Glutamatergic neuron (in vitro differentiated cells): ENCODE results near the gene CBY1. TPM values are rescaled to one million over a fixed set of nuclear protein-coding genes. Genes with fewer than 3 reads are reported as not detected.

Source experiments
- DNase-seq: peaks from one replicate; pipeline ENCODE4 v3.0.0; 2022
- H3K27ac Mint-ChIP-seq: one replicate; pipeline ENCODE4 v1.8.0; 2020; ENCODE audit warnings: mild to moderate bottlenecking, mixed read lengths, inconsistent platforms; ENCODE audit not compliant: unreplicated experiment
- H3K27me3 Mint-ChIP-seq: one replicate; pipeline ENCODE4 v1.8.0; 2020; ENCODE audit warnings: mild to moderate bottlenecking, moderate library complexity, mixed read lengths, inconsistent platforms; ENCODE audit not compliant: unreplicated experiment
- H3K36me3 Mint-ChIP-seq: one replicate; pipeline ENCODE4 v1.8.0; 2020; ENCODE audit warnings: mild to moderate bottlenecking, mixed read lengths, inconsistent platforms; ENCODE audit not compliant: unreplicated experiment
- H3K4me1 Mint-ChIP-seq: one replicate; pipeline ENCODE4 v1.8.0; 2020; ENCODE audit warnings: mild to moderate bottlenecking, low read depth, mixed read lengths, inconsistent platforms; ENCODE audit not compliant: unreplicated experiment
- H3K4me3 Mint-ChIP-seq: one replicate; pipeline ENCODE4 v1.8.0; 2020; ENCODE audit warnings: mild to moderate bottlenecking, mixed read lengths, inconsistent platforms; ENCODE audit not compliant: unreplicated experiment
- H3K9me3 Mint-ChIP-seq: one replicate; pipeline ENCODE4 v1.8.0; 2020; ENCODE audit warnings: mild to moderate bottlenecking, moderate library complexity, mixed read lengths, inconsistent platforms; ENCODE audit not compliant: unreplicated experiment
- CTCF ChIP-seq: fragments of 200-600 bp; sonication (generic); IDR thresholded peaks from one replicate; pipeline ENCODE4 v1.5.0; 2021; ENCODE audit not compliant: partially characterized antibody, unreplicated experiment
- total RNA-seq: library from RNA; stranded (reverse); fragmentation: NEBNext Ultra II Directional; extraction: Animal tissue kit (Norgen Biotek cat#: 25700); gene quantifications from one replicate; pipeline ENCODE4 v1.2.1, GENCODE V29; 2021; ENCODE audit not compliant: unreplicated experiment

The CBY1 gene
- total RNA-seq, 1 donor from 2014 or later: 34.9 TPM

- H3K36me3 Mint-ChIP-seq: no peaks in the 10 kb centered on the region
- H3K4me3 Mint-ChIP-seq: peak overlapping the region; percentile 92
- peaks cover 22% of the 10 kb centered on the region for H3K4me1 Mint-ChIP-seq
These were observed 41.1 kb downstream of the CBY1 start for GRCh38 chr22:38697425-38698089.

GRCh38 chr22:38698407-38699094 is 42.1 kb downstream of the CBY1 start:
- H3K36me3 Mint-ChIP-seq: no peaks in the 10 kb centered on the region
- DNase-seq: no peak
- no peak for TF ChIP-seq CTCF
- H3K27ac Mint-ChIP-seq: peak overlapping the region; percentile 22
- peak overlapping the region; percentile 92 for H3K4me3 Mint-ChIP-seq
- peaks cover 11% of the 10 kb centered on the region for H3K27me3 Mint-ChIP-seq
- H3K4me1 Mint-ChIP-seq: peaks cover 22% of the 10 kb centered on the region
- peaks cover 18% of the 10 kb centered on the region for H3K9me3 Mint-ChIP-seq

More at GRCh38 chr22:38697425-38698089, 41.1 kb downstream of the CBY1 start:
- Mint-ChIP-seq H3K27ac (no peak overlapping the region), H3K9me3 (peaks cover 18% of the 10 kb centered on the region), H3K27me3 (peaks cover 11% of the 10 kb centered on the region)
- no peak for TF ChIP-seq CTCF
- no peak for DNase-seq

GRCh38 chr22:38699143-38699542 is 42.7 kb downstream of the CBY1 start:
- Mint-ChIP-seq H3K27me3 (peaks cover 11% of the 10 kb centered on the region), H3K4me3 (peak overlapping the region; percentile 92), H3K36me3 (no peaks in the 10 kb centered on the region), H3K4me1 (peaks cover 22% of the 10 kb centered on the region), H3K9me3 (peaks cover 18% of the 10 kb centered on the region), H3K27ac (no peak overlapping the region)
- no peak for DNase-seq
- TF ChIP-seq CTCF: no peak

GRCh38 chr22:38699784-38700183 is 43.3 kb downstream of the CBY1 start:
- peaks cover 11% of the 10 kb centered on the region for H3K27me3 Mint-ChIP-seq
- TF ChIP-seq CTCF: no peak
- H3K27ac Mint-ChIP-seq: peak overlapping the region; percentile 87
- peak overlapping the region; percentile 92 for H3K4me3 Mint-ChIP-seq
- H3K9me3 Mint-ChIP-seq: peaks cover 18% of the 10 kb centered on the region
- H3K36me3 Mint-ChIP-seq: no peaks in the 10 kb centered on the region
- no peak for DNase-seq
- peaks cover 22% of the 10 kb centered on the region for H3K4me1 Mint-ChIP-seq

- DNase-seq: no peak
- Mint-ChIP-seq H3K27me3 (peaks cover 11% of the 10 kb centered on the region), H3K36me3 (no peaks in the 10 kb centered on the region), H3K27ac (peak overlapping the region; percentile 87), H3K9me3 (peaks cover 18% of the 10 kb centered on the region), H3K4me3 (peak overlapping the region; percentile 92), H3K4me1 (peaks cover 27% of the 10 kb centered on the region)
- TF ChIP-seq CTCF: no peak
These were observed 43.9 kb downstream of the CBY1 start for GRCh38 chr22:38700270-38700788.
